ENCODE results near the gene DGAT2.
"Not testable (repeated sequence)": the region's sequence is repeated elsewhere in the genome, so short reads cannot be mapped to it uniquely, and the experiment has no call there.

DGAT2 gene, protein sequence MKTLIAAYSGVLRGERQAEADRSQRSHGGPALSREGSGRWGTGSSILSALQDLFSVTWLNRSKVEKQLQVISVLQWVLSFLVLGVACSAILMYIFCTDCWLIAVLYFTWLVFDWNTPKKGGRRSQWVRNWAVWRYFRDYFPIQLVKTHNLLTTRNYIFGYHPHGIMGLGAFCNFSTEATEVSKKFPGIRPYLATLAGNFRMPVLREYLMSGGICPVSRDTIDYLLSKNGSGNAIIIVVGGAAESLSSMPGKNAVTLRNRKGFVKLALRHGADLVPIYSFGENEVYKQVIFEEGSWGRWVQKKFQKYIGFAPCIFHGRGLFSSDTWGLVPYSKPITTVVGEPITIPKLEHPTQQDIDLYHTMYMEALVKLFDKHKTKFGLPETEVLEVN

GRCh38 chr11:75768112-75768908 is at the start of gene DGAT2:
Gene DGAT2 (plus strand): TSS chr11:75768778. CDS start chr11:75768992, 214 bp downstream.
- peak; percentile 47 to 49 for DNase-seq (ENCODE audit: extremely low read depth in 1 of 2, low read depth in 1 of 2)

DNA sequence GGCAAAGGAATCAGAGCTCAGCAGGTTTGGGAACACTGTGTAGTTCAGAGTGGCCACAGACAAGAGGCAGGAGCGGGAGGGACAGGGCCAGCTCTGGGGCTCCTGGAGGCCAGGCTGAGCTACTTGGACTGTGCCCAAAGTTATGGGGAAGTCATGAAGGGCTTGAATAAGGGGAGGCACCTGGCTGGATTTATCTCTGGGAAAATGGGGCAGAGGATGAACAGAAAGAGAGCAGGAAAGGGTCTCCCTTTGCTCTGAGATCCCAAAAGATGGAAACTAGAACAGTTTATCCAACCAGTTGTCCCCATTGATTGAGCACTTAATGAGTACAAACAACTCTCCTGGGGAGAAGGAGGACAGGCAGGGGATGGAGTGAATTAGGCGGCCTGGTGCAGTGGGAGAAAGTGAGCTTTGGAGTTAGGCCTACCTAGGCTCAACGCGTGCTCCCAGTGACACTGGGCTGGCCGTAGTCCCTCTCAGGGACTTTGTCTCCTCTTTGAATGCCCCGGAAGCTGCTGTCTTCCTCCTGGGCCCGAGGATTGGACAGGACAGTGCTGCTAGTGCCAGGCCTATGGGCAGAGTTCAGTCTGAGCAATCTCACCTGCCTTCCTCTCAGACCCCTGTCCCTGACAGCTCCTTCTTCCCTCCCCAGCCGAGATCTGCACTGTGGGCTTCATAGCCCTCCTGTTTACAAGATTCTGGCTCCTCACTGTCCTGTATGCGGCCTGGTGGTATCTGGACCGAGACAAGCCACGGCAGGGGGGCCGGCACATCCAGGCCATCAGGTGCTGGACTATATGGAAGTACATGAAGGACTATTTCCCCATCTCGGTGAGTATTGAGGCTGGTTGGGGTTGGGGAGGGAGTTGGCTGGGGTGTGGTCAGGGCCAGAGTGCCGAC is 49.0 kb upstream of the DGAT2 start:
- no peak for DNase-seq (ENCODE audit: extremely low read depth in 1 of 2, low read depth in 1 of 2)

DNA sequence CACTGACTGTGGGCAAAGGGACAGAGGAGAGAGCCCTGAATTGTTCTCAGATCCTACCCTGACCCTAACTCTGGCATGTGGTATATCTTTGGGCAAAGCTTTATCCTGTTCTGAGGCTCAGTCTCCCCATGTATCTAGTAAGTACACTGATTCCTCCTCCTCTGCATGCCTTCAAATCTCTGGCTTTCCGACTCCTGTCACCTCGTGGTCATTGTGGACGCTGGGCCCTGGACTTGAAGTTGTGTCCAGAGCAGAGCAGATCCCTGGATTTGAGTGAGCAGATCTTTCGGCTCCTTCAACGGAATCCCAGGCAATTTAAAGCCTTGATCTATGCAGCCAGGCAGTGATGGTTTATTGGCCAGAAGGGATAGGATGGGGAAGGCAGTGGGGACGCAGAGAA is 47.9 kb upstream of the DGAT2 start:
- DNase-seq (ENCODE audit: extremely low read depth in 1 of 2, low read depth in 1 of 2) = no peak

- DNase-seq (ENCODE audit: extremely low read depth in 1 of 2, low read depth in 1 of 2) = no peak
These were observed 46.5 kb upstream of the DGAT2 start for GRCh38 chr11:75721852-75722668.

- DNase-seq (ENCODE audit: extremely low read depth in 1 of 2, low read depth in 1 of 2) = no peak
These were observed 45.9 kb upstream of the DGAT2 start for GRCh38 chr11:75722669-75723042.

DNA sequence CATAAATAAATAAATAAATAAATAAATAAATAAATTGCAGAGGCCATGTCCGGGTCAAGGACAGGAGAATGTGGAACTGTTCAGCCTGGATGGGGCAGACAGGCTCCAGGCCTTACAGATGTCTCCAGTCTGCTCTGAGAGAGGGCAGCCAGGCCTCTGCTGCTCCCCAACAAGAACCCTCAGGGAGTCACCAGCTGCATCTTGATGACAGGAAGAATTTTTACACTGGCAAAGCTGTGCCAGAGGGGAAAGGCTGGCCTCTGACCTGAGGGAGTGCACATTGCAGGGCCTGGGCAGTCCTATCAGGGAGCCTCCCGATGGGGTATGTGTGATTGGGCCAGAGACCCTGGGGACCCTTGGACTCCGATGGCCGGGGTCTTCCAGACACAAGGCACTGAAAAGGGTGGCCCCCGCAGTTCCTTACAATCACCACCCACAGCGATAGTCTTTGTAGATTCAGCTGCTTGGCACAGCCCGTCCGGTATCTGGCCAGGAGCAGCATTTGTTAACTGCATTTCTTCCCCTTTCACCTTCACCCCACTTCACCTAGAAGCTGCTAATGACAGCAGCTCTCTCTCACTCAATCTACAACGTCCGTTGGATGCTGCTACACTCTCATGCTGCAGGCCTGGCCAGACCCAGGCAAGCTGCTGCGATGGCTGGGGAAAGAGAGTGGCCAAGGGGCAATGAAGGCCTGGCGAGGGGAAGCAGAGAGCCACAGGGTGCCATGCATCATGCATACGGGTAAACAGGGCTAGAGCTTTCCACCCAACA is 42.8 kb upstream of the DGAT2 start:
- no peak for DNase-seq (ENCODE audit: extremely low read depth in 1 of 2, low read depth in 1 of 2)

DNA sequence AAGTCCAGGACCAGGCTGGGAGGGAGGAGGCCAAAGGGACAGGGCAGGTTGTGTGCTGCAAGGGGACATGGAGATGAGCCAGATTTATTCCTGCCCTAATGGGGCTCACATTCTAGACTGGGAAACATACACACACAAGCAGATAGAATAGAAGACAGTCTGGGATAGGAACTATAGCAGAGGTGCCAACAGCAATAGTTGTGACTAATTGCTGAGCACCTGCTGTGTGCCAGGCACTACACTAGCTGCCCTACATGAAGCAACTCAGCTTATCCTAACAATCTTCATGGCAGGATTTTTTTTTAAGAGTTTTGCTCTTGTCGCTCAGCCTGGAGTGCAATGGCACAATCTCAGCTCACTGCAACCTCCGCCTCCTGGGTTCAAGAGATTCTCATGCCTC is 39.6 kb upstream of the DGAT2 start:
- DNase-seq (ENCODE audit: extremely low read depth in 1 of 2, low read depth in 1 of 2) = no peak

DNA sequence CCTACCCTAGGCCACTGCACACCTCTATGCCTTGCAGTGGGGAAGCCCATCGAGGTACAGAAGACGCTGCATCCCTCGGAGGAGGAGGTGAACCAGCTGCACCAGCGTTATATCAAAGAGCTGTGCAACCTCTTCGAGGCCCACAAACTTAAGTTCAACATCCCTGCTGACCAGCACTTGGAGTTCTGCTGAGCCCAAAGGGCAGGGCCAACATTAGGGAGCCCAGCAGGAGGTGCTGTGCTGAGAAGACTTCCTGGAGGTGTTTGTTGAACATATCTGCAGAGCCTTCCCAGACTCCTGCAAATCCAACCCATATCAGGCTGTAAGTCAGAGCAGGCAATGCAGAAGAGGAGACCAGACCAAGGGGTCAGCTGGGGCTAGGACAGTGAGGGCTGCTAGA is 37.5 kb upstream of the DGAT2 start:
- DNase-seq (ENCODE audit: extremely low read depth in 1 of 2, low read depth in 1 of 2) = no peak

DNA sequence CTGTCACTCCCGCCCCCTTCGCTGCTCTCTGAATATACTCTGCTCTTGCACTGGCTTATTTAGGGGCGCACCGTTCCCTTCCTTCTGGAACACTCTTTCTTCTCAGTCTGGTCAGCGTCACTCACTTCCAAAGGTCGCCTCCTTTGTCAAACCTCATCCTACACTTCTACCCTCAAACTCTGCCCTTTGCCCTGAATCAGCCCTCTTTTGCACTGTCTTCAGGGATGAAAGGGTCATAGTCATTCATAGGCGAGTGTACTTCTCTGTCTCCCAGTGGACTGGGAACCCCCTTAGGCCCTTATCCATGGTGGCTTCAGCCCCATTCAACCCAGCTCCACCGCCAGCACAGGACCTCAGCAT is 35.5 kb upstream of the DGAT2 start:
- DNase-seq (ENCODE audit: extremely low read depth in 1 of 2, low read depth in 1 of 2) = no peak

DNA sequence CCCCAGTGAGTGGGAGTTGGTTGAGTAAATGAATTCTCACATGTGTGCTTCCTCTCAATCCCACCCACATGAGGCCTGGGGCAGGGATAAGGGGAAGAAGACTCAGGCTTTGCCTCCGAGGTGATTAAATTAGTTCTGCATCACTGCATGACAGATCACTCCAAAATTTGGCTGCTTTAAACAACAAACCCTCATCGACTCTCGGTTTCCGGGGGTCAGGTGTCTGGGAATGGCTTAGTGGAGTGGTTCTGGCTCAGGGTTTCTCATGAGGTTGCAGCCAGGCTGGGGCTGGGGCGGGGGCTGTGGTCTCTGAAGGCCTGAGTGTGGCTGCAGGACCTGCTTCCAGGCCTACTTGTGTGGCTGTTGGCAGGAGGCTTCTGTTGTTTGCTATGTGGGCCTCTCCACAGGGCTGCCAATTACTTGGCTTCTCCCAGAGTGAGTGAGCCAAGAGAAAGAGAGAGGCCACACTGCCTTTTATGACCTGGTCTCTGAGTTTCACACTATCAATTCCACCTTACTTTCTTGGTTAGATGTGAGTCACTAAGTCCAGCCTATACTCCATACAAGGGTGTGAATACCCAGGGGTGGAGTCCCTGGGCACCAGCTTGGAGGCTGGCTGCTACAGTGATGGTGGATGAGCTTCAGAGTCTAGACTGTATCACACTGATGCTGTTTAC is 35.0 kb upstream of the DGAT2 start:
- no peak for DNase-seq (ENCODE audit: extremely low read depth in 1 of 2, low read depth in 1 of 2)

- DNase-seq (ENCODE audit: extremely low read depth in 1 of 2, low read depth in 1 of 2) = no peak
These were observed 33.9 kb upstream of the DGAT2 start for GRCh38 chr11:75734491-75735180.

- no peak for DNase-seq (ENCODE audit: extremely low read depth in 1 of 2, low read depth in 1 of 2)
These were observed 33.3 kb upstream of the DGAT2 start for GRCh38 chr11:75735181-75735845.

GRCh38 chr11:75737314-75737713 is 31.3 kb upstream of the DGAT2 start:
- DNase-seq (ENCODE audit: extremely low read depth in 1 of 2, low read depth in 1 of 2) = no peak

DNA sequence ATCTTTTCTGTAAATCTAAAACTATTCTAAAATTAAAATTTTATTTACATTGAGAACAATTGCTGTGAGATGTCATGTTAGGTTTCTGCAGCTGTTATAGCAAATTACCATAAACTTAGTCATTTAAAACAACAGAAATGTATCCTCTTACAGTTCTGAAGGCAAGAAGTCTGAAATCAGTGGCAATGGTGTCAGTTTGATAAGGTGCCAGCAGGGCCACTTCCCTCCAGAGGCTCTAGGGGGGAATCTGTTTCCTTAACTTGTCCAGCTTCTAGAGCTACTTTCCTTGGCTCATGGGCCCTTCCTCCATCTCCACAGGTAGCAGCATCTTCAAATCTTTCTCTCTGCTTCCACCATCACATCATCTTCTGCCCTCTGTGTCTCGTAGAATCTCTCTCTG is 27.9 kb upstream of the DGAT2 start:
- DNase-seq (ENCODE audit: extremely low read depth in 1 of 2, low read depth in 1 of 2) = no peak

DNA sequence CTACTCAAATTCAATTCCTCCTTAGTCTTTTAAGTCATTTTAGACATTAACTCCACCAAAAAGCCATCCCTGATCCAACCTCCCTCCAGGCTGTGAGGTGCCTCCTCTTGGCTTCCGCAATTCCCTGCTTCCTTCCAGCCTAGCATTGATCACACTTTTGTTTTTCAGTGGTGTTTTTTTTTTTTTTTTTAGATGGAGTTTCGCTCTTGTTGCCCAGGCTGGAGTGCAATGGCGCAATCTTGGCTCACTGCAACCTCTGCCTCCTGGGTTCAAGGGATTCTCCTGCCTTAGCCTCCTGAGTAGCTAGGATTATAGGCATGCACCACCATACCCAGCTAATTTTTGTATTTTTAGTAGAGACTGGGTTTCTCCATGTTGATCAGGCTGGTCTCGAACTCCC is 25.4 kb upstream of the DGAT2 start:
- not testable (repeated sequence) for DNase-seq (ENCODE audit: extremely low read depth in 1 of 2, low read depth in 1 of 2)

DNA sequence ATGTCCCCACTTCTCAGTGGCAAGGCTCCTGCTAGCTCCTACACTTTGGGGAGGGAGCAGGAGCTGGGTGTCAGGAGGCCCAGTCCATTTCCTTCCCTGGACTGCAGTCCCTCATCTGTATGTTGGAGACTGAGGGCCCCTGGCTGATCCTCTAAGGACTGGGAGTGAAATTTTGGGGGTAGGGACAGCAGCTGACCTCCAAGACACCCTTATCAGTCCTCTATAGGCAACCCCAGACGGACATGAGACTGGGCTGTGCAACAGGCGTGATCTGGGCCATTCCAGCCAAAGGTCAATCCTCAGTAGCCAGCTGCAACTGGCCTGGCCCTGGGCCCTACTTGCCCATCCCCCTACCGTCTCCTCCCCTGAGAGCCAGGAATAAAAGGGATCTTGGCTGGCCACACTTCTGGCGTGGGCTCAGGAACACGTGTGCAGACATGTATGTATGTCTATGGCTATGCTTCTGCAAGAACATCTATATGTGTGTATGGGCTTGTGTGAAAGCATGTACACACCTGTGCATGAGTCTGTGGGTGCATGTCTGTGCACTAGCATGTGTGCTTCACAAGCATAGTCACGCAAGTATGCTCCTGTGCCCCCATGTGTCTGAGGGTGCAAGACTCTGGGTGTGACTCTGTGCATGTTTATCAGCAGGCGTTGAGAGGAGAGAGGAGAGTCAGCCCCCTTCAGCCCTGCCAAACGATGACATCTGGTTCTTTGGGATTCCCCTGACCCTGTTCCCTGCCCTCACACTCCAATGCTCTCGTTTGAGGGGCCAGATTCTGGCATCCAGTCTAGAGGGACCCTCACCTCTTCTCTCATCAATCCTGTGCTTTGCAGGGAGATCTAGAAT is 24.6 kb upstream of the DGAT2 start:
- no peak for DNase-seq (ENCODE audit: extremely low read depth in 1 of 2, low read depth in 1 of 2)

GRCh38 chr11:75745807-75746206 is 22.8 kb upstream of the DGAT2 start:
- DNase-seq (ENCODE audit: extremely low read depth in 1 of 2, low read depth in 1 of 2) = no peak

All from stimulated activated CD8-positive, alpha-beta memory T cell treated with anti-CD3 and anti-CD28 coated beads, Interleukin-7, amount 100 ng/mL, for 48 hours (primary cell).